ENCODE measurements around the gene PFKFB3.
"Not testable (repeated sequence)": the region's sequence is repeated elsewhere in the genome, so short reads cannot be mapped to it uniquely, and the experiment has no call there.

The PFKFB3 gene

GRCh38 chr10:6231730-6232129 is 29.0 kb downstream of the PFKFB3 start:
- peaks cover 78% of the 10 kb centered on the region for H3K36me3 ChIP-seq (ENCODE audit: insufficient read depth, low read length)
- H3K27me3 ChIP-seq (ENCODE audit: insufficient read depth, low read length): no peaks in the 10 kb centered on the region
- no peaks in the 10 kb centered on the region for H3K9me3 ChIP-seq (ENCODE audit: low read length)
- no peak overlapping the region for H2AFZ ChIP-seq (ENCODE audit: low read depth, low read length)
- no peaks in the 10 kb centered on the region for H3K4me1 ChIP-seq (ENCODE audit: insufficient read depth, low read length)
- H3K4me3 ChIP-seq (ENCODE audit: low read length): no peak overlapping the region

- H3K4me3 ChIP-seq (ENCODE audit: low read length): no peak overlapping the region
- H3K9me3 ChIP-seq (ENCODE audit: low read length): no peaks in the 10 kb centered on the region
- H3K36me3 ChIP-seq (ENCODE audit: insufficient read depth, low read length): peaks cover 75% of the 10 kb centered on the region
- H3K4me1 ChIP-seq (ENCODE audit: insufficient read depth, low read length): no peaks in the 10 kb centered on the region
- H3K27me3 ChIP-seq (ENCODE audit: insufficient read depth, low read length): no peaks in the 10 kb centered on the region
- no peak overlapping the region for H2AFZ ChIP-seq (ENCODE audit: low read depth, low read length)
Observed at GRCh38 chr10:6232225-6232807, 29.6 kb downstream of the PFKFB3 start.

GRCh38 chr10:6232846-6233724 is 30.4 kb downstream of the PFKFB3 start:
- Histone ChIP-seq H3K4me3 (ENCODE audit: low read length) (no peak overlapping the region), H3K4me1 (ENCODE audit: insufficient read depth, low read length) (no peaks in the 10 kb centered on the region), H3K27me3 (ENCODE audit: insufficient read depth, low read length) (no peaks in the 10 kb centered on the region), H3K9me3 (ENCODE audit: low read length) (no peaks in the 10 kb centered on the region), H2AFZ (ENCODE audit: low read depth, low read length) (no peak overlapping the region), H3K36me3 (ENCODE audit: insufficient read depth, low read length) (peaks cover 67% of the 10 kb centered on the region)

- peaks cover 60% of the 10 kb centered on the region for H3K36me3 ChIP-seq (ENCODE audit: insufficient read depth, low read length)
- no peak overlapping the region for H3K4me3 ChIP-seq (ENCODE audit: low read length)
- no peaks in the 10 kb centered on the region for H3K27me3 ChIP-seq (ENCODE audit: insufficient read depth, low read length)
- H3K9me3 ChIP-seq (ENCODE audit: low read length): no peaks in the 10 kb centered on the region
- no peaks in the 10 kb centered on the region for H3K4me1 ChIP-seq (ENCODE audit: insufficient read depth, low read length)
- H2AFZ ChIP-seq (ENCODE audit: low read depth, low read length): no peak overlapping the region
Observed at GRCh38 chr10:6233725-6234277, 31.1 kb downstream of the PFKFB3 start.

DNA sequence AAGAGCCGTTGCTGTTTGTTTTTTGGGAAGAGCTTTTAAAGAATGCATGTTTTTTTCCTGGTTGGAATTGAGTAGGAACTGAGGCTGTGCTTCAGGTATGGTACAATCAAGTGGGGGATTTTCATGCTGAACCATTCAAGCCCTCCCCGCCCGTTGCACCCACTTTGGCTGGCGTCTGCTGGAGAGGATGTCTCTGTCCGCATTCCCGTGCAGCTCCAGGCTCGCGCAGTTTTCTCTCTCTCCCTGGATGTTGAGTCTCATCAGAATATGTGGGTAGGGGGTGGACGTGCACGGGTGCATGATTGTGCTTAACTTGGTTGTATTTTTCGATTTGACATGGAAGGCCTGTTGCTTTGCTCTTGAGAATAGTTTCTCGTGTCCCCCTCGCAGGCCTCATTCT is 31.6 kb downstream of the PFKFB3 start:
- no peak overlapping the region for H2AFZ ChIP-seq (ENCODE audit: low read depth, low read length)
- no peak overlapping the region for H3K4me3 ChIP-seq (ENCODE audit: low read length)
- no peaks in the 10 kb centered on the region for H3K4me1 ChIP-seq (ENCODE audit: insufficient read depth, low read length)
- no peaks in the 10 kb centered on the region for H3K9me3 ChIP-seq (ENCODE audit: low read length)
- H3K27me3 ChIP-seq (ENCODE audit: insufficient read depth, low read length): no peaks in the 10 kb centered on the region
- peaks cover 54% of the 10 kb centered on the region for H3K36me3 ChIP-seq (ENCODE audit: insufficient read depth, low read length)

DNA sequence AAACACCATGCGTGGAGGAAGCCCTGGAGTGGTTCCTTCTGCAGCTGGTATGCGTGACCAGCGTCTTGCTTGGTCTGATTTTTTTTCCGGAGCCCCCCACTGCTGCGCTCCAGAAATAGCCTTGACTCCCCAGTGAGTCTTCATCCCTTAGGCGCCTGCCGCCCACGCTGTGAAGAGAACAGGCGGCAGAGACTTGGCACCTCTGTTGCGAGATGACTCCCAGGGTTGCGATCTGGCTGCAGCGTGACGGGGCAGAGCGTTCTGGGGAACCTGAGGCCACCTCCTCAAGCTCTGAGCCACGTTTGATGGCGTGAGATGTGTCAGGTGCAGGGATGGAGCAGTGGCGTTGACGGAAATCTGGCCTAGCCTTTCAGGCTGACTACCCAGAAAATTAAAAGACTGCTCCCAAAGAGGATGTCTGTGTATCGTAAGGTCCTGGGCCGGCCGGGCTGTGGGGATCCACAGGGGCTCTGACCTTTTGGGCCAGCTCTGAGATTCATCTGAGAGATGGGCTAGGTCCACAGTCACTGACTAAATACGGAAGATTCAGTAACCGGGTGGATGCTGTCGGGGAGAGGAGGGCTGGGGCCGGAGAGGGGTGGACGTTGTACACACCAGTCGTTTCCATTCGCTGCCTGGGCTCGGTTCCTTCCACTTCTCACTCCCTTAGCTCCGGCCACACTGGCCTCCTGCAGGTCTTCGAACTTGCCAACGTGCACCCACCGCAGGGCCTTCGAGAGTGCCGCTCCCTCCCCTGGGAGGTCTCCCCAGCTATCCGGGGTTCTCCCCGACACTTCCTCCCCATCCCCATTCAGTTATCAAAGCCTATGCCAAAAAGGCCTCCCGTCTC is 33.8 kb downstream of the PFKFB3 start:
- Histone ChIP-seq H3K9me3 (ENCODE audit: low read length) (no peaks in the 10 kb centered on the region), H3K4me3 (ENCODE audit: low read length) (no peak overlapping the region), H3K4me1 (ENCODE audit: insufficient read depth, low read length) (no peaks in the 10 kb centered on the region), H3K27me3 (ENCODE audit: insufficient read depth, low read length) (no peaks in the 10 kb centered on the region), H2AFZ (ENCODE audit: low read depth, low read length) (no peak overlapping the region), H3K36me3 (ENCODE audit: insufficient read depth, low read length) (peaks cover 35% of the 10 kb centered on the region)

- Histone ChIP-seq H3K4me1 (ENCODE audit: insufficient read depth, low read length) (no peaks in the 10 kb centered on the region), H3K4me3 (ENCODE audit: low read length) (no peak overlapping the region), H3K9me3 (ENCODE audit: low read length) (no peaks in the 10 kb centered on the region), H3K36me3 (ENCODE audit: insufficient read depth, low read length) (peaks cover 30% of the 10 kb centered on the region), H3K27me3 (ENCODE audit: insufficient read depth, low read length) (no peaks in the 10 kb centered on the region), H2AFZ (ENCODE audit: low read depth, low read length) (no peak overlapping the region)
Observed at GRCh38 chr10:6237199-6237530, 34.4 kb downstream of the PFKFB3 start.

DNA sequence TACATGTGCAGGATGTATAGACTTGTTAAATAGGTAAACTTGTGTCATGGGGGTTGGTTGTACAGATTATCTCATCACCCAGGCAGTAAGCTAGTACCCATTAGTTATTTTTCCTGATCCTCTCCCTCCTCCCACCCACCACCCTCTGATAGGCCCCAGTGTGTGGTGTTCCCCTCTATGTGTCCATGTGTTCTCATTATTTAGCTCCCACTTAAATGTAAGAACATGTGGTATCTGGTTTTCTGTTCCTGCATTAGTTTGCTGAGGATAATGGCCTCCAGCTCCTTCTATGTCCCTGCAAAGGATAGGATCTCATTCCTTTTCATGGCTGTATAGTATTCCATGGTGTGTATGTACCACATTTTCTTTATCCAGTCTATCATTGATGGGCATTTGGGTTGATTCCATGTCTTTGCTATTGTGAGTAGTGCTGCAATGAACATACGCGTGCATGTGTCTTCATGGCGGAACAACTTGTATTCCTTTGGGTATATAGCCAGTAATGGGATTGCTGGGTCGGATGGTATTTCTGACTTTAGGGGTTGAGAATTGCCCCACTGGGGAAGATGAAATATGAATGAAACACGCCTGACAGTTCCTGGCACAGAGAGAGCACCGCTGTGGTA is 36.0 kb downstream of the PFKFB3 start:
- H3K4me1 ChIP-seq (ENCODE audit: insufficient read depth, low read length); H3K4me3 ChIP-seq (ENCODE audit: low read length); H3K27me3 ChIP-seq (ENCODE audit: insufficient read depth, low read length); H2AFZ ChIP-seq (ENCODE audit: low read depth, low read length); H3K9me3 ChIP-seq (ENCODE audit: low read length): not testable (repeated sequence)
- peaks cover 15% of the 10 kb centered on the region for H3K36me3 ChIP-seq (ENCODE audit: insufficient read depth, low read length)

DNA sequence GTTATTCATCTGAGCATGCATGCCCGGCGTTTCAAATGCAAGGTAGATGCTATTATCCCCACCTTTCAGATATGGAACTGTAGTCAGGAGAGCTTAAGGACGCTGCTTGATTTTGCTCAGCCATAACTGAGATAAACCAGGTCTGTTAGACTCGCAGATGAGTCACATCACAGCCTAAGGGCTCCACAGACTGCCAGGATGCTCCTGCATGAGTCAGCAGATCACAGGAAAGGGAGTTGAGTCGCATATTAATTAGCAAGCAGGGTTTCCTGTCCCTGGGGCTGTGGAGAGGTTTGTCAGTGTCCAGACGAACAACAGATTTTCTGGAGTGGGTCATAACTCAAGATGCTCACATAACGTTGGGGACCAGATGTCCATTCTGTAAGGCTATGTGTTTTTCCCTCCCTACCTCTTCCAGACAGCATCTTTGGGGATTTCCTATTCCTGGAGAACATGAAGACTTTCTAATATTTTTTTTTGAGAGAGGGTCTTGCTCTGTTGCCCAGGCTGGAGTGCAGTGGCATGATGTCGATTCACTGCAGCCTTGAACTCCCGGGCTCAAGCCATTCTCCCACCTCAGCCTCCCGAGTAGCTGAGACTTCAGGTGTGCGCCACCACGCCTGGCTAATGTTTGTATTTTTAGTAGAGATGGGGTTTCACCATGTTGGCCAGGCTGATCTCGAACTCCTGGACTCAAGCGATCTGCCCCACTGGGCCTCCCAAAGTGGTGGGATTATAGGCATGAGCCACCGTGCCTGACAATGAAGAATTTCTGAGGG is 36.7 kb downstream of the PFKFB3 start:
- Histone ChIP-seq H3K9me3 (ENCODE audit: low read length) (no peaks in the 10 kb centered on the region), H3K4me3 (ENCODE audit: low read length) (no peak overlapping the region), H3K36me3 (ENCODE audit: insufficient read depth, low read length) (peaks cover 8% of the 10 kb centered on the region), H2AFZ (ENCODE audit: low read depth, low read length) (no peak overlapping the region), H3K4me1 (ENCODE audit: insufficient read depth, low read length) (no peaks in the 10 kb centered on the region), H3K27me3 (ENCODE audit: insufficient read depth, low read length) (no peaks in the 10 kb centered on the region)

GRCh38 chr10:6240254-6240653 is 37.5 kb downstream of the PFKFB3 start:
- H3K4me3 ChIP-seq (ENCODE audit: low read length): no peak overlapping the region
- no peak overlapping the region for H2AFZ ChIP-seq (ENCODE audit: low read depth, low read length)
- H3K4me1 ChIP-seq (ENCODE audit: insufficient read depth, low read length): no peaks in the 10 kb centered on the region
- peaks cover 2% of the 10 kb centered on the region for H3K36me3 ChIP-seq (ENCODE audit: insufficient read depth, low read length)
- no peaks in the 10 kb centered on the region for H3K9me3 ChIP-seq (ENCODE audit: low read length)
- H3K27me3 ChIP-seq (ENCODE audit: insufficient read depth, low read length): no peaks in the 10 kb centered on the region

GRCh38 chr10:6242089-6242488 is 39.4 kb downstream of the PFKFB3 start:
- no peak overlapping the region for H3K4me3 ChIP-seq (ENCODE audit: low read length)
- H2AFZ ChIP-seq (ENCODE audit: low read depth, low read length): no peak overlapping the region
- no peaks in the 10 kb centered on the region for H3K9me3 ChIP-seq (ENCODE audit: low read length)
- no peaks in the 10 kb centered on the region for H3K27me3 ChIP-seq (ENCODE audit: insufficient read depth, low read length)
- H3K36me3 ChIP-seq (ENCODE audit: insufficient read depth, low read length): no peaks in the 10 kb centered on the region
- H3K4me1 ChIP-seq (ENCODE audit: insufficient read depth, low read length): no peaks in the 10 kb centered on the region

DNA sequence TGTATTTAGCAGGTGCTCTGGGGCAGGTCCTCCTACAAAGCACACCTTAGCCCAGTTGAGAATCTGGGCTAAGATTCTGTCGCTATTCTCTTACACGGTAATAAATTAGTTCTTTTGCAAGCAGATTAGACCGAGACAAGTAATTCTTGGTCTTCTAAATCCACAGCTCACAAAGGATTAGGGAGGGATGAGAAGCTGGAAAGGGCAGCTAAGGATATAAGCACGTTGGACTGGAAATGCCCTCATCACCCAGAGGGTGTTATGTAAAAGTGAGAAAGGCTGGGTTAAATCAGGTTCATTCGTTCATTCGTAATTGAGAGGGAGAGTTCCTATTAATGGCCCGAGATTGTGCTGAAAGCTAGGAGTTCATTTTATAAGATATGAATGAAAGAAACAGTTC is 41.8 kb downstream of the PFKFB3 start:
- no peaks in the 10 kb centered on the region for H3K9me3 ChIP-seq (ENCODE audit: low read length)
- H2AFZ ChIP-seq (ENCODE audit: low read depth, low read length): no peak overlapping the region
- H3K36me3 ChIP-seq (ENCODE audit: insufficient read depth, low read length): no peaks in the 10 kb centered on the region
- no peaks in the 10 kb centered on the region for H3K4me1 ChIP-seq (ENCODE audit: insufficient read depth, low read length)
- H3K4me3 ChIP-seq (ENCODE audit: low read length): no peak overlapping the region
- H3K27me3 ChIP-seq (ENCODE audit: insufficient read depth, low read length): no peaks in the 10 kb centered on the region
